Erythroblast (primary cell): ENCODE data around the gene SSR1.

ENCODE experiments used
- DNase-seq, 2 experiments: peaks; one replicate each; lab custom pipeline; 2025; lab: John Stamatoyannopoulos, UW
- GATA1 ChIP-seq: IDR thresholded peaks from 2 replicates; pipeline ENCODE4 v1.6.1; 2011; ENCODE audit warnings: low read depth, mild to moderate bottlenecking, control low read depth, low read length, moderate library complexity
- POLR2A ChIP-seq: IDR thresholded peaks from 2 replicates; pipeline ENCODE4 v1.6.1; 2011; ENCODE audit warnings: mild to moderate bottlenecking, low read length

Gene SSR1

GRCh38 chr6:7313505-7314165, 636 bp upstream of the SSR1 start:
- no peak for DNase-seq
- no peak for TF ChIP-seq GATA1
- TF ChIP-seq POLR2A, result peak; percentile 34

GRCh38 chr6:7311917-7312615, 933 bp downstream of the SSR1 start:
- TF ChIP-seq POLR2A (no peak), GATA1 (no peak)
- peak; percentile 58 to 65 for DNase-seq

GRCh38 chr6:7311176-7311575, 1.8 kb downstream of the SSR1 start:
- DNase-seq, result no peak
- no peak for TF ChIP-seq POLR2A
- TF ChIP-seq GATA1, result no peak

GRCh38 chr6:7309050-7309449, 3.9 kb downstream of the SSR1 start:
- DNase-seq, result no peak

GRCh38 chr6:7307533-7307932, 5.5 kb downstream of the SSR1 start:
- DNase-seq, result no peak
- TF ChIP-seq POLR2A (no peak), GATA1 (no peak)

More at GRCh38 chr6:7309050-7309449, 3.9 kb downstream of the SSR1 start:
- TF ChIP-seq GATA1 (no peak), POLR2A (no peak)

- DNase-seq, result no peak
- TF ChIP-seq POLR2A (no peak), GATA1 (no peak)
Measured at GRCh38 chr6:7304821-7305220, 8.2 kb downstream of the SSR1 start.

- no peak for DNase-seq
- TF ChIP-seq POLR2A (no peak), GATA1 (no peak)
Measured at GRCh38 chr6:7301702-7302101, 11.3 kb downstream of the SSR1 start.

GRCh38 chr6:7300926-7301325, 12.1 kb downstream of the SSR1 start:
- peak; percentile 7 to 66 for DNase-seq
- no peak for TF ChIP-seq POLR2A
- TF ChIP-seq GATA1, result no peak

GRCh38 chr6:7298113-7298512, 14.9 kb downstream of the SSR1 start:
- DNase-seq, result no peak
- TF ChIP-seq POLR2A, result no peak
- TF ChIP-seq GATA1, result no peak

- TF ChIP-seq GATA1 (no peak), POLR2A (no peak)
- DNase-seq, result no peak
Measured at GRCh38 chr6:7296602-7297001, 16.4 kb downstream of the SSR1 start.

GRCh38 chr6:7295916-7296315, 17.1 kb downstream of the SSR1 start:
- DNase-seq, result no peak
- TF ChIP-seq GATA1, result no peak
- no peak for TF ChIP-seq POLR2A

GRCh38 chr6:7292596-7293255, 20.3 kb downstream of the SSR1 start:
- TF ChIP-seq GATA1, result no peak
- TF ChIP-seq POLR2A, result no peak
- DNase-seq, result no peak

- TF ChIP-seq GATA1 (no peak), POLR2A (no peak)
- DNase-seq, result no peak
Measured at GRCh38 chr6:7290079-7290478, 22.9 kb downstream of the SSR1 start.

- DNase-seq, result no peak
- TF ChIP-seq GATA1 (no peak), POLR2A (no peak)
Measured at GRCh38 chr6:7285416-7285815, 27.6 kb downstream of the SSR1 start.

- TF ChIP-seq POLR2A (no peak), GATA1 (no peak)
- no peak for DNase-seq
Measured at GRCh38 chr6:7283676-7284075, 29.3 kb downstream of the SSR1 start.
